OCI-LY3 (cell line): ENCODE results near the gene TSPAN1.

Experiments
- EZH2phosphoT487 ChIP-seq: fragments of 200-600 bp; shearing (Covaris generic); IDR thresholded peaks from 2 replicates; pipeline ENCODE4 v1.6.1; 2018; ENCODE audit warnings: antibody characterized with exemption, mixed run types, low read depth
- TF ChIP-seq, protein P1 (sequence below): fragments of 200-600, 300-600 bp; sonication (generic); IDR thresholded peaks from 2 replicates; pipeline ENCODE4 v1.5.1; 2014; ENCODE audit warnings: antibody characterized with exemption, low read length, low read depth

- TF ChIP-seq, protein P1, sequence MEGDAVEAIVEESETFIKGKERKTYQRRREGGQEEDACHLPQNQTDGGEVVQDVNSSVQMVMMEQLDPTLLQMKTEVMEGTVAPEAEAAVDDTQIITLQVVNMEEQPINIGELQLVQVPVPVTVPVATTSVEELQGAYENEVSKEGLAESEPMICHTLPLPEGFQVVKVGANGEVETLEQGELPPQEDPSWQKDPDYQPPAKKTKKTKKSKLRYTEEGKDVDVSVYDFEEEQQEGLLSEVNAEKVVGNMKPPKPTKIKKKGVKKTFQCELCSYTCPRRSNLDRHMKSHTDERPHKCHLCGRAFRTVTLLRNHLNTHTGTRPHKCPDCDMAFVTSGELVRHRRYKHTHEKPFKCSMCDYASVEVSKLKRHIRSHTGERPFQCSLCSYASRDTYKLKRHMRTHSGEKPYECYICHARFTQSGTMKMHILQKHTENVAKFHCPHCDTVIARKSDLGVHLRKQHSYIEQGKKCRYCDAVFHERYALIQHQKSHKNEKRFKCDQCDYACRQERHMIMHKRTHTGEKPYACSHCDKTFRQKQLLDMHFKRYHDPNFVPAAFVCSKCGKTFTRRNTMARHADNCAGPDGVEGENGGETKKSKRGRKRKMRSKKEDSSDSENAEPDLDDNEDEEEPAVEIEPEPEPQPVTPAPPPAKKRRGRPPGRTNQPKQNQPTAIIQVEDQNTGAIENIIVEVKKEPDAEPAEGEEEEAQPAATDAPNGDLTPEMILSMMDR = peak; percentile 87
- no peak for TF ChIP-seq EZH2phosphoT487
These were observed 4.5 kb downstream of the TSPAN1 start for GRCh38 chr1:46179138-46180081.
